IPS DF 6.9 (cell line): ENCODE results near the gene HINFP.
"Not testable (repeated sequence)": the region's sequence is repeated elsewhere in the genome, so short reads cannot be mapped to it uniquely, and the experiment has no call there.

ENCODE experiments used
- DNase-seq: peaks from one replicate; pipeline ENCODE4 v3.0.0-alpha.2; 2013; ENCODE audit warnings: low read depth, low spot score
- H3K27ac ChIP-seq: one replicate; pipeline ENCODE4 v1.5.1; 2013; ENCODE audit warnings: low read length, control low read depth
- H3K27me3 ChIP-seq: 2 replicates; pipeline ENCODE4 v1.6.1; 2013; ENCODE audit warnings: mild to moderate bottlenecking, low read length; ENCODE audit not compliant: control insufficient read depth, insufficient read depth
- H3K36me3 ChIP-seq: 2 replicates; pipeline ENCODE4 v1.6.1; 2013; ENCODE audit warnings: low read length; ENCODE audit not compliant: control insufficient read depth, insufficient read depth
- H3K4me1 ChIP-seq: 2 replicates; pipeline ENCODE4 v1.6.1; 2013; ENCODE audit warnings: low read length; ENCODE audit not compliant: control insufficient read depth, insufficient read depth
- H3K4me3 ChIP-seq: 2 replicates; pipeline ENCODE4 v1.5.1; 2013; ENCODE audit warnings: mild to moderate bottlenecking, low read length
- H3K9me3 ChIP-seq: 2 replicates; pipeline ENCODE4 v1.6.1; 2013; ENCODE audit warnings: low read length, inconsistent platforms; ENCODE audit not compliant: control insufficient read depth, insufficient read depth
- WGBS: extraction: QIAGEN DNeasy Blood & Tissue Kit; methylation state at CpG from one replicate; pipeline ENCODE4 v1.1.7; 2013; ENCODE audit warnings: mixed read lengths, missing lambda C conversion rate; ENCODE audit not compliant: insufficient read length, insufficient coverage; 5-methylcytosine and 5-hydroxymethylcytosine counted together

The HINFP gene

DNA sequence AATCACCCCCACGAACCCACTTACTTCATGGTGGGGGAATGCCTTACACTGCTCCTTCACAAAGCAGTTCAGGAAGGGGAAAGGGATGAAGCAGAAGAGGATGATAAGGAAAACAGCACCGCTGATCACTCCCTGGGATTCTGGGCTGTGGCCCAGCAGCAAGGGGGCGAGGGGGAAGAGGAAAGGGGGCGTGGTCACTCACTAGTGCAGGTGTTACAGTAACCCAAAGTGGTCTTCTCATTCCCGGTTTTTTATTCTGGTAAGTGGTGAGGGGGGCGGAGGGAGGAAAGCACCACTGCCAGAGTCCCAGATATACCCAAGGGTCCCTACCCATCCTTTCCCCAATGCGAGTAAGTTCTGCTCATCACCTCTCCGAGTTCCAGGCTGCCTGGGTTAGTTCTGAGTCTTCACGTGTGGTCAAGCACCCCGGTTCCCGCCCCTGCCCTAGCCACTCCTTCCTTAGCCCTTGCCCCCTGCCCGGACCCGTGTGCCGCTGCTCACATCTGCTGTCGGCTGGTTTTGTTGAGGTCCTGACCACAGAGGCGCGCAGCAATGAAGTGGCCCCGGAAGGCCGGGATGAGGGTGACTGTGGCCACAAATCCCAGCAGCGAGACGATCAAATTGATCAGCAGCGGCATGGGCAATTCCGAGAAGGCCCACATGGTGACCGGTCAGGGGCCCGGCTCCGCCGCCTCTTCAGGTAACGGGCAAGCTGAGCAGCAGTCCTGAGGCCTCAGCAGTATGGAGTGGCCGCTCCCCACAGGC lies 20.2 kb upstream of the HINFP start:
- Histone ChIP-seq H3K9me3 (no peaks in the 10 kb centered on the region), H3K36me3 (peaks cover 9% of the 10 kb centered on the region; the same call in 1 of the 2 replicates), H3K4me1 (peaks cover 3% of the 10 kb centered on the region; the same call in 1 of the 2 replicates), H3K27ac (no peak overlapping the region), H3K27me3 (no peaks in the 10 kb centered on the region), H3K4me3 (peak overlapping the region; percentile 53)
- no CpG with 5 or more reads among the region's 29 CpGs for WGBS
- DNase-seq, result no peak

DNA sequence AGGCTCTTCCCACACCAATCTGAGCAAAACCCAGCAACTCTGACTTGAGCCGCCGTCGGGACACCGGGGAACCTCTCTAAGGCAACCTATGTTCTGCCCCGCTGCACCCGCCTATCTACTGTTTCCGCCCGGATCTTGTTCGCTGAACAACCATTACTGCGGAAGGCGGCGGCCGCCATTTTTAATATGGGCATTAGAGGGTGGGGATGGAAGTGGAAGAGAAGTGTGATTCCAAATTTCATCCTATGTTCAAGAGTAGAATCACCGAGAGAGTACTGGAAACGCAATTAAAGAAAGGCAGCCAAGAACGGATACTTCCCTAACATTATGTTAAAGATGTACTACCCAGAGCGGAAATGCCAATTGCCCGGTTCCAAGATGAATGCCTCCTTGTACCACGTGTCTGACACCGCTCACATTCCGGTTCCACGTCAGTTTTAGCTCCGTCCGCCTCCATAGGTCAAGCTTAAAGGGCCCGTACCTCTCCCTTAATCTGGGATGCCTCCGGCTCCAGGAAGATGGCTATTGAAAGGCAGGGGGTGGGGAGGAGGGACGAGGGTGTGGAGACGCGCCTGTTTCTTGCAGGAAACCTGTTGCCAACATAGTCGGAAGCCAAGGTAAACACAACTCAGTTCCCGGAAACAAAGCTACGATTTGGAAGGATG lies 19.5 kb upstream of the HINFP start, which contains the start of gene DPAGT1:
DPAGT1 (minus strand) TSS at position 95 of the 665 bp plus-strand sequence. CDS start 198 bp downstream, outside the sequence.
- H3K27me3 ChIP-seq, result no peaks in the 10 kb centered on the region
- peaks cover 6% of the 10 kb centered on the region; the same call in 1 of the 2 replicates for H3K4me1 ChIP-seq
- no CpG with 5 or more reads among the region's 32 CpGs for WGBS
- no peak within 1 kb of the TSS for H3K27ac ChIP-seq
- DNase-seq, result peak; percentile 97
- peak within 1 kb of the TSS; percentile 53 for H3K4me3 ChIP-seq
- peaks cover 7% of the 10 kb centered on the region; the same call in 1 of the 2 replicates for H3K36me3 ChIP-seq
- H3K9me3 ChIP-seq, result no peaks in the 10 kb centered on the region

DNA sequence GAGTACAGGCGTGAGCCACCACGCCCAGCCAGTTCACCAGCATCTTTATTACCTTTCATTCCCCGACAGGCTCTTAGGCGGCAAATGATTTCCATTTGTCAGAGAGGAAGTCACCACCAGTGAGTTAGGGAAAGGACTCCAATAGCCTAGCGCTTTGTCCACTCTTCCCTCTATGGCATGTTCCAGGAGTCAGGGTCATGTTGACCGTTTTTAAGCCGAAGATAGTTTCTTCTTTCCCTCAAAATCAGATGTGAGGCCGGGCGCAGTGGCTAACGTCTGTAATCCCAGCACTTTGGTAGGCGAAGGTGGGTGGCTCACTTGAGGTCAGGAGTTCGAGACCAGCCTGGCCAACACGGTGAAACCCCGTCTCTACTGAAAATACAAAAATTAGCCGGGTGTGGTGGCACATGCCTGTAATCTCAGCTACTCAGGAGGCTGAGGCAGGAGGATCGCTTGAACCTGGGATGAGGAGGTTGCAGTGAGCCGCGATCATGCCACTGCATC lies 18.2 kb upstream of the HINFP start:
- not testable (repeated sequence) for H3K9me3 ChIP-seq, H3K4me3 ChIP-seq, H3K27ac ChIP-seq, H3K27me3 ChIP-seq, H3K36me3 ChIP-seq, DNase-seq, H3K4me1 ChIP-seq
- no CpG with 5 or more reads among the region's 18 CpGs for WGBS

DNA sequence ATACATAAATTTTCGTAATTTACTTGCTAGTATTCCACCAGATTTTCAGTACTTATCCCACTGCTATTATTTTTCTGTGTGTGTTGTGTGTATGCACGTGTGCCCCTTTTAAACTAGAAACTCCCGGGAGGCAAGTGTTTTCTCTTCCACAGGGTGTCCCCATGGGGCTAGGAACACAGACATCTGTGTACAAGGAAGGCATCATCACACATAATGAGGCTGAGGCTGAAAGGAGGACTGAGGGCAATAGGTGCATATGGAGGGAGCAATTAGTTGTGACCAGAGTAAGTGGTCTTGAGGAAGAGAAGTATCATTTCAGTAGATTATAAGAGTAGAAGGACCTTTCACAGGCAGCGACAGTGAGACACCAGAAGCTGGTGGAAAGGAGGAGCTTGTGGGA lies 17.6 kb upstream of the HINFP start:
- 100% methylated on average over 1 of the region's 4 CpGs for WGBS
- Histone ChIP-seq H3K27ac (no peak overlapping the region), H3K27me3 (peaks cover 4% of the 10 kb centered on the region; the same call in 1 of the 2 replicates), H3K36me3 (no peaks in the 10 kb centered on the region), H3K4me1 (peaks cover 8% of the 10 kb centered on the region; the same call in 1 of the 2 replicates), H3K4me3 (no peak overlapping the region), H3K9me3 (no peaks in the 10 kb centered on the region)
- DNase-seq, result no peak

DNA sequence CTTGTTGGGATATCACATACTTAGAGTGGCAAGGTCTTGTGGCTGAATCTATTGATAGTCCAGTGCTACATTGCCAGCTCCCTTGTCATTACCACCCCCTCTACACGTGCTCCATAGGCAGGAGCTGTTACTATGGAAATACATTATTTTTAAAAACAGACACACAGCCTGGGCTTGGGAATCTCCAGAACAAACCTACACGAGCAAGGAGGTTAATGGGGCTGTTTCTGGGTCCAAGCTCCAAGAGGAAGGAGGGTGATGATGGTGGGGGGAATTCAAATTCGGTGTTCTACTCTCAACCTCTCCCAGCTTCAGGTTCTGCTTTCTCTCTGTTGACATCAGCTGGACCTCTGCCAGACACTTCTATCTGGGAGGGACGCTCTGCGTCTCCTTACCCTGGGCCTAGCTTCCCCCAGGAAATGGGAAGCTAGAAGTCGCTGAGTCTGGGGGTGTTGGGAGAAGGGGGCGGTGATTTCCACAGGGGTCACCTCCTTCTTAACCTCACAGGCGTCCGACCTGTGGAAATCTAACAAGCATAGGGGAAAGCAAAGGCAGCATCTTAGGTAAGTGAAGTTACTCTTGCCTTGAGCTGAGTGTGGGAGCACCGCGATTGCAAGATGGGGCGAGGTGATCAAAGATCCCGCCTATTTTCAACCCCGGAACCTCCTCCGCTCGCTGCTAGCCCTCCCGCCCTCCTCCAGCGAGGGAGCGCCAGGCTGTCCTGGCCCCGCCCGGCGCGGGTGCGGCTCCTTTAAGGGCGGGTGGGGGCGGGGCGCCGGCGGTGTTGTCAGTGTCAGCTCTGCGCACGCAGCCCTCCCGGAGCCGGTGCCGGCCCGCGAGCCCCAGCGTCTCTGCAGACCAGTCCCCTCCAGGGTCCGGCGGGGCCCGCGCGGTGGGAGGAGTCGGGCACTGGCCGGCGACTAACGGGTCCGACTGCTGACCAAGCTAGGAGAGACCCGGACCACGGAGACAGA lies 14.5 kb upstream of the HINFP start, which contains the start of gene C2CD2L:
C2CD2L (plus strand) TSS at position 781 of the 974 bp plus-strand sequence. CDS start 398 bp downstream, outside the sequence.
- WGBS, result no CpG with 5 or more reads among the region's 49 CpGs

DNA sequence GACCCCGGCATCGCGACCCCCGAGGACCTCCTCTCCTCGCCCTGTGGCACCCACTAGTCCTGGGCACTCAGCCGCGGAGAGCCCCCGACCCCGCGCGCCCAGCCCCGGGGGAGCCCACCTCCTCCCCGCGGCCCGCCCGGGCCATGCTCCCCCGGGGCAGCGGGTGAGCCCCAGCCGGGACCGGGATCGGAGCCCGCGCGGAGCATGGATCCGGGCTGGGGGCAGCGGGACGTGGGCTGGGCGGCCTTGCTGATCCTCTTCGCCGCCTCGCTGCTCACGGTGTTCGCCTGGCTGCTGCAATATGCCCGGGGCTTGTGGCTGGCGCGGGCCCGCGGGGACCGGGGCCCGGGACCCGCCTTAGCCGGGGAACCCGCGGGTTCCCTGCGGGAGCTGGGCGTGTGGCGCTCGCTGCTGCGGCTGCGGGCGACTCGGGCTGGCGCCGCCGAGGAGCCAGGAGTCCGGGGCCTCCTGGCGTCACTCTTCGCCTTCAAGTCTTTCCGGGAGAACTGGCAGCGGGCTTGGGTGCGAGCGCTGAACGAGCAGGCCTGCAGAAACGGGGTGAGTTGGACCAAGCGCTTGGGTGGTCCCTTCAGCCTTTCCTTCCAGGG lies 13.7 kb upstream of the HINFP start:
- Histone ChIP-seq H3K36me3 (no peaks in the 10 kb centered on the region; the same call in 1 of the 2 replicates), H3K4me3 (peak overlapping the region; percentile 45), H3K9me3 (no peaks in the 10 kb centered on the region), H3K27ac (no peak overlapping the region), H3K4me1 (0 out of 2 replicates have a peak, but pooled peaks cover 6% of the 10 kb centered on the region), H3K27me3 (peaks cover 4% of the 10 kb centered on the region; the same call in 1 of the 2 replicates)
- no peak for DNase-seq
- no CpG with 5 or more reads among the region's 65 CpGs for WGBS

More for the DNA sequence above, 14.5 kb upstream of the HINFP start, which contains the start of gene C2CD2L:
- Histone ChIP-seq H3K27me3 (peaks cover 4% of the 10 kb centered on the region; the same call in 1 of the 2 replicates), H3K4me1 (0 out of 2 replicates have a peak, but pooled peaks cover 6% of the 10 kb centered on the region), H3K9me3 (no peaks in the 10 kb centered on the region), H3K27ac (no peak within 1 kb of the TSS), H3K4me3 (peak within 1 kb of the TSS; percentile 45), H3K36me3 (no peaks in the 10 kb centered on the region; the same call in 1 of the 2 replicates)
- no peak for DNase-seq

DNA sequence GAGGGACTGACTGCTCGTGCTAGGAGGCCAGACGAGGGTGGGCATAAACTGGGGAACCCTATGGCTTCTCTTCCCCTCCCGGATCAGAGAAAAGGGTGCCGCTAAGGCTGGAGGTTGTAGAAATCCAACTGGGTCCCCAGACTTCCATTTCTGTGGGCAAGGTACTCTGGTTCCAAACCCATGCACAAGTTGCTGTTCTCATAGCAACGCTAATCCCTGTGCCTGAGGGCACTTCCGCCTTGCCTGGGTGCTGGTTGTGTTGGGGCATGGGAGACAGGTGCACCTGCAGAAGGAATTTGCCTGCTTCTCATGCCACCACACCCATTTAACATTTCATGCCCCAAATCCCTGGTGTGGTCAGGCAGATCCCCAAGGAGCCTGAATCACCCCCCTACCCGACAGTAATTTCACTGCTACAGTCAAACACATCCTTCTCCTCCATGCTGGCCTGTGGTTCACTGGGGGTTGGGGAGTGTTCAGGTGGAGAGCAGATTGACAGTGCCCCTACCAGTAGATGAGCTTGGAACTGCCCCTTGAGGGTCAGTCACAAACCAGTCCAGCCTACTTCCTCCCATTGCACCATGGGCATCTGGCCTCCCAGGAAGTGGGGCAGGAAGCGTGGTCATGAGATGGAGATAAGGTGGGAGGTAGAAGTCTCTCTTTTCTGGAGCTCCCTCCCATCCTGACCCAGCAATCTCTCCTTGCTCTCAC lies 13.1 kb upstream of the HINFP start:
- Histone ChIP-seq H3K27me3 (peaks cover 4% of the 10 kb centered on the region; the same call in 1 of the 2 replicates), H3K27ac (no peak overlapping the region), H3K4me3 (peak overlapping the region; percentile 45; the same call in 1 of the 2 replicates), H3K36me3 (no peaks in the 10 kb centered on the region; the same call in 1 of the 2 replicates), H3K4me1 (0 out of 2 replicates have a peak, but pooled peaks cover 6% of the 10 kb centered on the region), H3K9me3 (no peaks in the 10 kb centered on the region)
- no CpG with 5 or more reads among the region's 8 CpGs for WGBS
- DNase-seq, result no peak

DNA sequence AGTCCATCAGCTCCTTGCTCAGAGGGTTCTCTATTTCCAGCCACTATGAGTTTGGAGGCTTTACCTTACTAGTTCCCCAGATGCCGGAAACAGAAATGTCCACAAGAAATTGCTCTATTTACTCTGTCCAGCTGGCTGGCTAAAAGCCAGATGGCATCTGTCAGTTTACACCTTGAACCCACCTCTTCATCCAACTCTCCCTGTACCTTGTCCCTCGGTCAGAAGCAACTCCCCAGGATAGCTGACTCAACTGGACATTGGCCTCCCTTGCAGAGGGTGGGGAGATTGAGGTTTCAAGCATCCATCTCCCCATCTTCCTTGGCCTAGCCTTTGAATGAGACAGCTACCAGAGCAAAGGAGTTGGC lies 12.5 kb upstream of the HINFP start:
- Histone ChIP-seq H3K9me3 (no peaks in the 10 kb centered on the region), H3K4me3 (no peak overlapping the region), H3K27me3 (peaks cover 4% of the 10 kb centered on the region; the same call in 1 of the 2 replicates), H3K36me3 (no peaks in the 10 kb centered on the region; the same call in 1 of the 2 replicates), H3K27ac (no peak overlapping the region), H3K4me1 (0 out of 2 replicates have a peak, but pooled peaks cover 6% of the 10 kb centered on the region)
- WGBS, result no CpG with 5 or more reads among the region's 2 CpGs
- DNase-seq, result no peak

DNA sequence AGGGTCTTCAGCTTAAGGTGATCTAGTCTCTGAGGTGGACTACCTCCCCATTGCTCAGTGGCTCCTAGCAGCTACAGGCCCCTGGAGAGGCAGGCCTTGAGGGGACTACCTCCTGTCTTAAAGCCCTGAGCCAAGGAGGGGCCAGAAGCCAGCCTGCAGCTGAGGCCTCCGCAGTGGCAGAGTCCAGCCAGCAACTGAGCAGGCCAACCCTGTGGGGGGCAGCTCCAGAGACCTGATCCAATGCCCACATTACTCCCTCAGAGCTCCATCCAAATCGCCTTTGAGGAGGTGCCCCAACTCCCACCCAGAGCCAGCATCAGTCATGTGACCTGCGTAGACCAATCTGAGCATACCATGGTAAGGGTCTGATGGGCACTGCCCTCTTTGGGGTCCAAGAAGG lies 11.5 kb upstream of the HINFP start:
- no CpG with 5 or more reads among the region's 3 CpGs for WGBS
- H3K27ac ChIP-seq, result no peak overlapping the region
- H3K27me3 ChIP-seq, result peaks cover 4% of the 10 kb centered on the region; the same call in 1 of the 2 replicates
- no peaks in the 10 kb centered on the region for H3K9me3 ChIP-seq
- no peaks in the 10 kb centered on the region; the same call in 1 of the 2 replicates for H3K36me3 ChIP-seq
- DNase-seq, result no peak
- H3K4me1 ChIP-seq, result 0 out of 2 replicates have a peak, but pooled peaks cover 6% of the 10 kb centered on the region
- no peak overlapping the region for H3K4me3 ChIP-seq
